Loucy (cell line): ENCODE measurements around the gene SDF4.

ENCODE experiments used
- H2AFZ ChIP-seq: fragments of 200-600 bp; sonication (generic); 2 replicates; pipeline ENCODE4 v1.6.0; 2016; ENCODE audit warnings: antibody characterized with exemption, mild to moderate bottlenecking, low read length, moderate library complexity
- H3F3A ChIP-seq: fragments of 200-600 bp; 2 replicates; pipeline ENCODE4 v1.6.0; 2016; ENCODE audit warnings: antibody characterized with exemption, low read depth, mild to moderate bottlenecking
- H3K27me3 ChIP-seq: fragments of 200-600 bp; sonication (generic); 2 replicates; pipeline ENCODE4 v1.6.1; 2014; ENCODE audit warnings: low read length, mild to moderate bottlenecking; ENCODE audit not compliant: insufficient read depth, poor library complexity, severe bottlenecking
- H3K36me3 ChIP-seq: fragments of 200-600 bp; sonication (generic); 2 replicates; pipeline ENCODE4 v1.6.1; 2016; ENCODE audit warnings: low read length; ENCODE audit not compliant: insufficient read depth
- H3K4me1 ChIP-seq: fragments of 200-600 bp; sonication (generic); 2 replicates; pipeline ENCODE4 v1.5.1; 2014; ENCODE audit warnings: low read length, mild to moderate bottlenecking; ENCODE audit not compliant: insufficient read depth, poor library complexity, severe bottlenecking
- H3K4me2 ChIP-seq: fragments of 200-600 bp; sonication (generic); 2 replicates; pipeline ENCODE4 v1.6.0; 2014; ENCODE audit warnings: antibody characterized with exemption, low read length, low read depth, mild to moderate bottlenecking; ENCODE audit not compliant: poor library complexity, severe bottlenecking
- H3K4me3 ChIP-seq: fragments of 200-600 bp; sonication (generic); 2 replicates; pipeline ENCODE4 v1.5.1; 2014; ENCODE audit warnings: low read length, mild to moderate bottlenecking, mixed read lengths; ENCODE audit not compliant: poor library complexity, severe bottlenecking
- H3K79me2 ChIP-seq: fragments of 200-600 bp; sonication (generic); 2 replicates; pipeline ENCODE4 v1.6.1; 2014; ENCODE audit warnings: low read length; ENCODE audit not compliant: insufficient read depth
- H3K9ac ChIP-seq: fragments of 200-600 bp; sonication (generic); 2 replicates; pipeline ENCODE4 v1.6.0; 2014; ENCODE audit warnings: mild to moderate bottlenecking, low read depth, low read length, moderate library complexity; ENCODE audit not compliant: poor library complexity, severe bottlenecking
- H3K9me2 ChIP-seq: fragments of 200-600 bp; sonication (generic); replicated peaks from 2 replicates; pipeline ENCODE4 v1.6.1; 2016; ENCODE audit warnings: low read depth, low read length, mixed read lengths
- H3K9me3 ChIP-seq: fragments of 200-600 bp; sonication (generic); 2 replicates; pipeline ENCODE4 v1.6.1; 2014; ENCODE audit warnings: mild to moderate bottlenecking, antibody characterized with exemption, low read length, low read depth; ENCODE audit not compliant: insufficient read depth
- H4K20me1 ChIP-seq: fragments of 200-600 bp; sonication (generic); 2 replicates; pipeline ENCODE4 v1.6.0; 2014; ENCODE audit warnings: antibody characterized with exemption, low read length, mild to moderate bottlenecking; ENCODE audit not compliant: insufficient read depth, poor library complexity, severe bottlenecking
- EZH2phosphoT487 ChIP-seq: fragments of 200-600 bp; IDR thresholded peaks from 2 replicates; pipeline ENCODE4 v1.6.1; 2018; ENCODE audit warnings: antibody characterized with exemption, mild to moderate bottlenecking, moderate library complexity, borderline replicate concordance
- TF ChIP-seq, protein P1 (sequence below): fragments of 200-600 bp; sonication (generic); conservative IDR thresholded peaks from 2 replicates; pipeline ENCODE4 v1.5.1; 2014; ENCODE audit warnings: mild to moderate bottlenecking, antibody characterized with exemption, low read length

Gene SDF4

GRCh38 chr1:1244192-1244811 lies 12.5 kb upstream of the SDF4 start:
- Histone ChIP-seq H3K36me3 (no peaks in the 10 kb centered on the region), H3K9me3 (no peaks in the 10 kb centered on the region), H3K4me3 (no peak overlapping the region), H3K9ac (no peak overlapping the region), H3K27me3 (no peaks in the 10 kb centered on the region), H4K20me1 (no peaks in the 10 kb centered on the region), H3K79me2 (no peaks in the 10 kb centered on the region), H3K4me1 (no peaks in the 10 kb centered on the region), H3F3A (no peaks in the 10 kb centered on the region), H2AFZ (no peak overlapping the region), H3K4me2 (no peak overlapping the region), H3K9me2 (no peaks in the 10 kb centered on the region)
- no peak for TF ChIP-seq EZH2phosphoT487
- TF ChIP-seq, protein P1, sequence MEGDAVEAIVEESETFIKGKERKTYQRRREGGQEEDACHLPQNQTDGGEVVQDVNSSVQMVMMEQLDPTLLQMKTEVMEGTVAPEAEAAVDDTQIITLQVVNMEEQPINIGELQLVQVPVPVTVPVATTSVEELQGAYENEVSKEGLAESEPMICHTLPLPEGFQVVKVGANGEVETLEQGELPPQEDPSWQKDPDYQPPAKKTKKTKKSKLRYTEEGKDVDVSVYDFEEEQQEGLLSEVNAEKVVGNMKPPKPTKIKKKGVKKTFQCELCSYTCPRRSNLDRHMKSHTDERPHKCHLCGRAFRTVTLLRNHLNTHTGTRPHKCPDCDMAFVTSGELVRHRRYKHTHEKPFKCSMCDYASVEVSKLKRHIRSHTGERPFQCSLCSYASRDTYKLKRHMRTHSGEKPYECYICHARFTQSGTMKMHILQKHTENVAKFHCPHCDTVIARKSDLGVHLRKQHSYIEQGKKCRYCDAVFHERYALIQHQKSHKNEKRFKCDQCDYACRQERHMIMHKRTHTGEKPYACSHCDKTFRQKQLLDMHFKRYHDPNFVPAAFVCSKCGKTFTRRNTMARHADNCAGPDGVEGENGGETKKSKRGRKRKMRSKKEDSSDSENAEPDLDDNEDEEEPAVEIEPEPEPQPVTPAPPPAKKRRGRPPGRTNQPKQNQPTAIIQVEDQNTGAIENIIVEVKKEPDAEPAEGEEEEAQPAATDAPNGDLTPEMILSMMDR = no peak

DNA sequence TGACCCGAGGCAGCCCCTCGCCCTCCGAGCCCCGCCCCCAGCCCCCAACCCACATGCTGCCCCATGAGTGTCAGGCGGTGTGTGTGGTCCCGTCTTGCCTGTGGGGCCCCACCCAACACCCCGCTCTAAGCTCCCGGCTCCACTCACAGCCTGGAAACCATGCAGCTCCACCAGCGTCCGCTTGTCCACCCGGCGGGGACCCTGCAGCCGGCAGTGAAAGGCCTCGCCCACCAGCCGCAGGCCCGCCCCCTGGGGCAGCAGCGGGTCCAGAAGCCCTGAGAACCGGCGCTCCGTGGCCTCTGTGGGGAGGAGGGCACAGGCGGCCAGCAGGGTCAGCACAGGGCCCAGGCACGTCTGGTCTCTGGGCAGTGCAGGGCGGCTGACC lies 12.0 kb upstream of the SDF4 start:
- H3K27me3 ChIP-seq = no peaks in the 10 kb centered on the region

DNA sequence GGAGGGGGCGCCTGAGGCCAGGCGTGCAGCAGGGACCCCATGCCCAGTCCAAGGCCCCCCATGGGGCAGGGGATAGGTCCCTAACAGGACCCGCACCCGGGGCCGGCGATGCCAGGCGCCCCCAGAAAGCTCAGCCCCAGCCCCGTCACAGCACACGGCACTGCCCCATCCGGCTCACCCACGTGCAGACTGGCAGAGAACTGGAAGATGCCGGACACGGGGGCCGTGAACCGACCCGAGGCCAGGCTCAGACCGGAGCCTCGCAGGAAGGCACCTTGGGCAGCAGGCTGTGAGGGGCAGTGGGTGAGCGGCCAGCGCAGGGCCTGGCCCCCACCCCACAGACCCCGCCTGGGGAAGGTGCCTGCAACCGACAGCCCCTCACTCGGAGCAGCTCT lies 11.5 kb upstream of the SDF4 start:
- no peaks in the 10 kb centered on the region for H3K9me3 ChIP-seq
- no peaks in the 10 kb centered on the region for H4K20me1 ChIP-seq
- no peak overlapping the region for H2AFZ ChIP-seq
- H3K27me3 ChIP-seq = no peaks in the 10 kb centered on the region
- no peak overlapping the region for H3K9ac ChIP-seq
- no peaks in the 10 kb centered on the region for H3F3A ChIP-seq
- TF ChIP-seq, protein P1 = no peak
- TF ChIP-seq EZH2phosphoT487 = no peak
- no peak overlapping the region for H3K4me2 ChIP-seq
- no peaks in the 10 kb centered on the region for H3K9me2 ChIP-seq
- H3K36me3 ChIP-seq = no peaks in the 10 kb centered on the region
- no peaks in the 10 kb centered on the region for H3K79me2 ChIP-seq
- no peak overlapping the region for H3K4me3 ChIP-seq
- no peaks in the 10 kb centered on the region for H3K4me1 ChIP-seq

More for the DNA sequence above, 12.0 kb upstream of the SDF4 start:
- TF ChIP-seq, protein P1 = no peak
- no peak for TF ChIP-seq EZH2phosphoT487
- Histone ChIP-seq H3K9me2 (no peaks in the 10 kb centered on the region), H3K9me3 (no peaks in the 10 kb centered on the region), H3K4me1 (no peaks in the 10 kb centered on the region), H4K20me1 (no peaks in the 10 kb centered on the region), H2AFZ (no peak overlapping the region), H3K36me3 (no peaks in the 10 kb centered on the region), H3K9ac (no peak overlapping the region), H3K79me2 (no peaks in the 10 kb centered on the region), H3K4me3 (no peak overlapping the region), H3K4me2 (no peak overlapping the region), H3F3A (no peaks in the 10 kb centered on the region)
